Liver (tissue), 9 donors: ENCODE data around the gene FRMD1. TPM values are rescaled to one million over a fixed set of nuclear protein-coding genes. Genes with fewer than 3 reads are reported as not detected.

Experiments
- DNase-seq: peaks from one replicate; pipeline ENCODE4 v3.0.0-alpha.2; 2017; ENCODE audit warnings: low spot score
- H3K27ac ChIP-seq, 2 donors: one replicate each; pipeline ENCODE4 v1.7.0; 2013; ENCODE audit warnings: inconsistent platforms in 2 of 2, low read length in 2 of 2, control low read depth in 1 of 2, low read depth in 1 of 2, mild to moderate bottlenecking in 1 of 2
- H3K27me3 ChIP-seq, 4 donors: one replicate each; pipeline versions ENCODE4 v1.6.1 to v1.7.0; 2013; ENCODE audit warnings: low read length in 3 of 4, inconsistent platforms in 1 of 4, mild to moderate bottlenecking in 1 of 4, moderate library complexity in 1 of 4; ENCODE audit not compliant: control insufficient read depth in 4 of 4, insufficient read depth in 4 of 4
- H3K36me3 ChIP-seq, 4 donors: one replicate each; pipeline versions ENCODE4 v1.6.1 to v1.7.0; 2013; ENCODE audit warnings: low read length in 3 of 4, mild to moderate bottlenecking in 3 of 4, low read depth in 1 of 4, moderate library complexity in 1 of 4; ENCODE audit not compliant: control insufficient read depth in 4 of 4, insufficient read depth in 3 of 4
- H3K4me1 ChIP-seq, 4 donors: one replicate each; pipeline versions ENCODE4 v1.6.1 to v1.7.0; 2013; ENCODE audit warnings: low read length in 3 of 4, mild to moderate bottlenecking in 3 of 4, moderate library complexity in 1 of 4; ENCODE audit not compliant: control insufficient read depth in 4 of 4, insufficient read depth in 4 of 4
- H3K4me3 ChIP-seq, 3 donors: one replicate each; pipeline versions ENCODE4 v1.6.1 to v1.7.0; 2013; ENCODE audit warnings: low read length in 3 of 3, control low read depth in 1 of 3, low read depth in 1 of 3, mild to moderate bottlenecking in 1 of 3
- H3K9ac ChIP-seq, 2 donors: one replicate each; pipeline ENCODE4 v1.7.0; 2013; ENCODE audit warnings: low read length in 2 of 2, mild to moderate bottlenecking in 2 of 2, moderate library complexity in 2 of 2, control low read depth in 1 of 2, low read depth in 1 of 2
- H3K9me3 ChIP-seq, 4 donors: one replicate each; pipeline versions ENCODE4 v1.6.1 to v1.7.0; 2013; ENCODE audit warnings: low read length in 3 of 4; ENCODE audit not compliant: control insufficient read depth in 4 of 4
- EGR1 ChIP-seq, 2 donors: IDR thresholded peaks; 2 replicates each; pipeline ENCODE4 v1.6.1; 2016 to 2018; ENCODE audit warnings: antibody characterized with exemption in 2 of 2, low read depth in 2 of 2
- FOXA1 ChIP-seq: IDR thresholded peaks from 2 replicates; pipeline ENCODE4 v1.6.1; 2016; ENCODE audit warnings: antibody characterized with exemption
- HNF4A ChIP-seq, 2 donors: conservative IDR thresholded peaks; 2 replicates each; pipeline ENCODE4 v1.6.1; 2016; ENCODE audit warnings: antibody characterized with exemption in 2 of 2, mild to moderate bottlenecking in 2 of 2
- HNF4G ChIP-seq: IDR thresholded peaks from 2 replicates; pipeline ENCODE4 v1.6.1; 2016; ENCODE audit warnings: antibody characterized with exemption
- JUND ChIP-seq, 2 donors: IDR thresholded peaks; 2 replicates each; pipeline ENCODE4 v1.6.1; 2016; ENCODE audit warnings: antibody characterized with exemption in 2 of 2
- NR2F2 ChIP-seq: IDR thresholded peaks from 2 replicates; pipeline ENCODE4 v1.6.1; 2016; ENCODE audit warnings: antibody characterized with exemption
- RAD21 ChIP-seq, 2 donors: IDR thresholded peaks; 2 replicates each; pipeline ENCODE4 v1.6.1; 2016; ENCODE audit warnings: antibody characterized with exemption in 2 of 2, mild to moderate bottlenecking in 2 of 2
- RXRA ChIP-seq, 2 donors: IDR thresholded peaks; 2 replicates each; pipeline ENCODE4 v1.6.1; 2017 to 2018; ENCODE audit warnings: antibody characterized with exemption in 2 of 2, mild to moderate bottlenecking in 1 of 2
- SP1 ChIP-seq: IDR thresholded peaks from 2 replicates; pipeline ENCODE4 v1.6.1; 2018; ENCODE audit warnings: antibody characterized with exemption, mild to moderate bottlenecking
- TAF1 ChIP-seq: conservative IDR thresholded peaks from 2 replicates; pipeline ENCODE4 v1.6.1; 2016; ENCODE audit warnings: antibody characterized with exemption, mild to moderate bottlenecking
- YY1 ChIP-seq: IDR thresholded peaks from 2 replicates; pipeline ENCODE4 v1.6.1; 2016; ENCODE audit warnings: antibody characterized with exemption, mild to moderate bottlenecking
- ZBTB33 ChIP-seq: IDR thresholded peaks from 2 replicates; pipeline ENCODE4 v1.6.1; 2016; ENCODE audit warnings: antibody characterized with exemption
- WGBS: extraction: QIAGEN DNeasy Blood & Tissue Kit; methylation state at CpG from one replicate; pipeline ENCODE4 v1.1.7; 2013; 5-methylcytosine and 5-hydroxymethylcytosine counted together
- polyA plus RNA-seq, 2 donors: library from polyadenylated mRNA; stranded (reverse) in 1 of 2; unstranded in 1 of 2; fragments of 200-250 nt in 1 of 2; fragments of >200 nt in 1 of 2; fragmentation: Nextera tagmentation in 1 of 2; extraction: Ambion mirVana in 1 of 2; gene quantifications; one replicate each; pipeline versions ENCODE4 v1.2.1 to v1.2.3, GENCODE V29; 2013 to 2015
- total RNA-seq, 2 donors: library from RNA; depleted of rRNA; stranded (reverse); fragments of >200 nt; gene quantifications; one replicate each; pipeline ENCODE4 v1.2.3, GENCODE V29; 2014
- TF ChIP-seq, protein P1 (sequence below): IDR thresholded peaks from 2 replicates; pipeline ENCODE4 v1.6.1; 2016; ENCODE audit warnings: antibody characterized with exemption
- TF ChIP-seq, protein P2 (sequence below): fragments of 150-350 bp; IDR thresholded peaks from 2 replicates; pipeline ENCODE4 v1.5.1; 2017; ENCODE audit warnings: improper control_type of control experiment, low read depth, low read length; ENCODE audit not compliant: missing input control
- TF ChIP-seq, protein P3 (sequence below): IDR thresholded peaks from 2 replicates; pipeline ENCODE4 v1.6.1; 2016; ENCODE audit warnings: antibody characterized with exemption
- TF ChIP-seq, protein P4 (sequence below): IDR thresholded peaks from 2 replicates; pipeline ENCODE4 v1.6.1; 2016; ENCODE audit warnings: antibody characterized with exemption, mild to moderate bottlenecking
- donor health status: healthy.
- donor health status: healthy.
- donor health status: healthy.
- donor health status: healthy.
- donor health status: healthy.

The FRMD1 gene
- total and polyA plus RNA-seq, 4 donors: 0.04 to 0.17 (median 0.12) TPM

DNA sequence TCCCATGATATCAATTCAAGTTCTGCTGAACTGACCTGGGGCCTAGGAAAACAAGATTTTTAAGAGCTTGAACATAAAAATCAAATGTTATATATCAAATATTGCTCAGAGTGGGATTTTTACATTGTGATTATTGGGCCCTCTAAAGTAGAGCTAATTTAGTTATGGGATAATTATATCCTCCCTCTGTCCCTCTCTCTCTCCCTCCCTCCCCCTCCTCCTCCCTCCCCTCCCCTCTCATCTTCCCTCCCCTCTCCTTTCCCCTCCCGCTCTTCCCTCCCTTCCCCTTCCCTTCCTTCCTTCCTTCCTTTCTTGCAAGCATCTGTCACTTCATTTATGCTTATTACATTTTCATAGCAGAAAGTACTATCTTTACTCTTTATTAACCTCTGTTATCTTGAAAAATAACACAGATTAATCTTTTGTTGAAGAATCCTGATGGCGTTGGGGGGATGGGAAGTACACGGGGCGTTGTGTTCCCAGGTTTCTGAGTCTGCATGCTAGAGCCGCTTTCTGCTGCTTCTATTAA lies 48.7 kb downstream of the FRMD1 start:
- H3K27ac ChIP-seq: no peak overlapping the region
- no peaks in the 10 kb centered on the region for H3K9me3 ChIP-seq
- H3K9ac ChIP-seq: no peak overlapping the region
- TF ChIP-seq HNF4A (conservative IDR thresholded peaks at IDR 0.05) (no peak), NR2F2 (no peak), EGR1 (IDR thresholded peaks at IDR 0.05; ENCODE audit: low read depth in 2 of 2) (no peak), RAD21 (IDR thresholded peaks at IDR 0.05) (no peak), YY1 (no peak), TAF1 (no peak), RXRA (IDR thresholded peaks at IDR 0.05) (no peak), HNF4G (no peak), ZBTB33 (no peak), FOXA1 (no peak), JUND (IDR thresholded peaks at IDR 0.05) (no peak)
- TF ChIP-seq, protein P1, sequence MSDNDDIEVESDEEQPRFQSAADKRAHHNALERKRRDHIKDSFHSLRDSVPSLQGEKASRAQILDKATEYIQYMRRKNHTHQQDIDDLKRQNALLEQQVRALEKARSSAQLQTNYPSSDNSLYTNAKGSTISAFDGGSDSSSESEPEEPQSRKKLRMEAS: no peak
- H3K4me1 ChIP-seq: no peaks in the 10 kb centered on the region
- no peak overlapping the region for H3K4me3 ChIP-seq
- H3K36me3 ChIP-seq: no peaks in the 10 kb centered on the region
- no peak for DNase-seq
- 80% methylated on average over 5 of the region's 5 CpGs for WGBS
- no peaks in the 10 kb centered on the region for H3K27me3 ChIP-seq

GRCh38 chr6:168029459-168030217 lies 49.4 kb downstream of the FRMD1 start:
- Histone ChIP-seq H3K36me3 (no peaks in the 10 kb centered on the region), H3K27ac (no peak overlapping the region), H3K27me3 (no peaks in the 10 kb centered on the region), H3K9me3 (no peaks in the 10 kb centered on the region), H3K9ac (no peak overlapping the region), H3K4me3 (no peak overlapping the region), H3K4me1 (peaks cover 0 to 3% (median 0%) of the 10 kb centered on the region in 4 donors)
- no peak for TF ChIP-seq EGR1 (IDR thresholded peaks at IDR 0.05; ENCODE audit: low read depth in 2 of 2)
- TF ChIP-seq, protein P2, sequence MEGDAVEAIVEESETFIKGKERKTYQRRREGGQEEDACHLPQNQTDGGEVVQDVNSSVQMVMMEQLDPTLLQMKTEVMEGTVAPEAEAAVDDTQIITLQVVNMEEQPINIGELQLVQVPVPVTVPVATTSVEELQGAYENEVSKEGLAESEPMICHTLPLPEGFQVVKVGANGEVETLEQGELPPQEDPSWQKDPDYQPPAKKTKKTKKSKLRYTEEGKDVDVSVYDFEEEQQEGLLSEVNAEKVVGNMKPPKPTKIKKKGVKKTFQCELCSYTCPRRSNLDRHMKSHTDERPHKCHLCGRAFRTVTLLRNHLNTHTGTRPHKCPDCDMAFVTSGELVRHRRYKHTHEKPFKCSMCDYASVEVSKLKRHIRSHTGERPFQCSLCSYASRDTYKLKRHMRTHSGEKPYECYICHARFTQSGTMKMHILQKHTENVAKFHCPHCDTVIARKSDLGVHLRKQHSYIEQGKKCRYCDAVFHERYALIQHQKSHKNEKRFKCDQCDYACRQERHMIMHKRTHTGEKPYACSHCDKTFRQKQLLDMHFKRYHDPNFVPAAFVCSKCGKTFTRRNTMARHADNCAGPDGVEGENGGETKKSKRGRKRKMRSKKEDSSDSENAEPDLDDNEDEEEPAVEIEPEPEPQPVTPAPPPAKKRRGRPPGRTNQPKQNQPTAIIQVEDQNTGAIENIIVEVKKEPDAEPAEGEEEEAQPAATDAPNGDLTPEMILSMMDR: no peak
- TF ChIP-seq RXRA (IDR thresholded peaks at IDR 0.05): peak in 1 of 2 donors; percentile 8
- TF ChIP-seq NR2F2: no peak
- TF ChIP-seq TAF1: no peak
- no peak for DNase-seq
- 83% methylated on average over 14 of the region's 14 CpGs for WGBS

DNA sequence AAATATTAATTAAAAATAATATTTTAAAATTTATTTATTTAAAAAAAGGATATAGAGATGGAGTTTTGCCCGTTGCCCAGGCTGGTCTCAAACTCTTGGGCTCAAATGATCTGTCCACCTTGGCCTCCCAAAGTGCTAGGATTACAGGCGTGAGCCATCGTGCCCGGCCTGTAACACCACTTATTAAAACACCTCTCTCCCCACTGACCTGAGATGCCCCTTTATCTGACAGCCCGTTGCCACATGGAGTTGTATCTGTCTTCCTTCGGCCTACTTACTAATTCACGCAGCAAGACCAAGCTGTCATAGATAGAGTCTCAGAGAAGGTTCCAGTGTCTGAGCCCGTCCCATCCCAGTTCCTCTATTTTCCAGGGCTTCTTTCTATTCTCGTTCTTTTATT lies 50.8 kb downstream of the FRMD1 start:
- H3K27ac ChIP-seq: no peak overlapping the region
- WGBS: 90% methylated on average over 9 of the region's 9 CpGs
- TF ChIP-seq ZBTB33 (no peak), RAD21 (IDR thresholded peaks at IDR 0.05) (no peak), TAF1 (no peak), SP1 (no peak), YY1 (no peak), HNF4A (conservative IDR thresholded peaks at IDR 0.05) (no peak)
- TF ChIP-seq, protein P3, sequence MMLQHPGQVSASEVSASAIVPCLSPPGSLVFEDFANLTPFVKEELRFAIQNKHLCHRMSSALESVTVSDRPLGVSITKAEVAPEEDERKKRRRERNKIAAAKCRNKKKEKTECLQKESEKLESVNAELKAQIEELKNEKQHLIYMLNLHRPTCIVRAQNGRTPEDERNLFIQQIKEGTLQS: no peak
- TF ChIP-seq, protein P4, sequence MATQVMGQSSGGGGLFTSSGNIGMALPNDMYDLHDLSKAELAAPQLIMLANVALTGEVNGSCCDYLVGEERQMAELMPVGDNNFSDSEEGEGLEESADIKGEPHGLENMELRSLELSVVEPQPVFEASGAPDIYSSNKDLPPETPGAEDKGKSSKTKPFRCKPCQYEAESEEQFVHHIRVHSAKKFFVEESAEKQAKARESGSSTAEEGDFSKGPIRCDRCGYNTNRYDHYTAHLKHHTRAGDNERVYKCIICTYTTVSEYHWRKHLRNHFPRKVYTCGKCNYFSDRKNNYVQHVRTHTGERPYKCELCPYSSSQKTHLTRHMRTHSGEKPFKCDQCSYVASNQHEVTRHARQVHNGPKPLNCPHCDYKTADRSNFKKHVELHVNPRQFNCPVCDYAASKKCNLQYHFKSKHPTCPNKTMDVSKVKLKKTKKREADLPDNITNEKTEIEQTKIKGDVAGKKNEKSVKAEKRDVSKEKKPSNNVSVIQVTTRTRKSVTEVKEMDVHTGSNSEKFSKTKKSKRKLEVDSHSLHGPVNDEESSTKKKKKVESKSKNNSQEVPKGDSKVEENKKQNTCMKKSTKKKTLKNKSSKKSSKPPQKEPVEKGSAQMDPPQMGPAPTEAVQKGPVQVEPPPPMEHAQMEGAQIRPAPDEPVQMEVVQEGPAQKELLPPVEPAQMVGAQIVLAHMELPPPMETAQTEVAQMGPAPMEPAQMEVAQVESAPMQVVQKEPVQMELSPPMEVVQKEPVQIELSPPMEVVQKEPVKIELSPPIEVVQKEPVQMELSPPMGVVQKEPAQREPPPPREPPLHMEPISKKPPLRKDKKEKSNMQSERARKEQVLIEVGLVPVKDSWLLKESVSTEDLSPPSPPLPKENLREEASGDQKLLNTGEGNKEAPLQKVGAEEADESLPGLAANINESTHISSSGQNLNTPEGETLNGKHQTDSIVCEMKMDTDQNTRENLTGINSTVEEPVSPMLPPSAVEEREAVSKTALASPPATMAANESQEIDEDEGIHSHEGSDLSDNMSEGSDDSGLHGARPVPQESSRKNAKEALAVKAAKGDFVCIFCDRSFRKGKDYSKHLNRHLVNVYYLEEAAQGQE: no peak
- TF ChIP-seq, protein P1: no peak
- H3K36me3 ChIP-seq: no peaks in the 10 kb centered on the region
- H3K4me1 ChIP-seq: peaks cover 3 to 14% (median 10%) of the 10 kb centered on the region in 4 donors
- H3K27me3 ChIP-seq: no peaks in the 10 kb centered on the region
- H3K9ac ChIP-seq: no peak overlapping the region
- no peak overlapping the region for H3K4me3 ChIP-seq
- H3K9me3 ChIP-seq: no peaks in the 10 kb centered on the region
- DNase-seq: no peak
